Keratinocyte (primary cell): ENCODE data around the gene TNP2. TPM values are rescaled to one million over a fixed set of nuclear protein-coding genes. Genes with fewer than 3 reads are reported as not detected.

Experiments
- DNase-seq: peaks from one replicate; pipeline ENCODE4 v3.0.0-alpha.2; 2011; ENCODE audit warnings: low read depth, missing footprints, low spot score
- FAIRE-seq: peaks from 2 replicates; lab custom pipeline; 2011; peaks lifted over from hg19 to GRCh38; lab: Jason Lieb, UNC
- H2AFZ ChIP-seq: 2 replicates; pipeline ENCODE4 v1.6.0; 2012; ENCODE audit warnings: low read length, control low read depth, inconsistent platforms; ENCODE audit not compliant: control insufficient read depth
- H3K27ac ChIP-seq: 2 replicates; pipeline ENCODE4 v1.5.1; 2011; ENCODE audit warnings: low read length; ENCODE audit not compliant: control insufficient read depth, insufficient read depth
- H3K27me3 ChIP-seq: 3 replicates; pipeline ENCODE4 v1.6.0; 2011; ENCODE audit warnings: low read length; ENCODE audit not compliant: control insufficient read depth, insufficient read depth; ENCODE audit errors: extremely low read depth
- H3K36me3 ChIP-seq, 2 experiments: 2 replicates in 1 of 2; 3 replicates in 1 of 2; pipeline ENCODE4 v1.5.1; 2011; ENCODE audit warnings: low read length in 2 of 2, mild to moderate bottlenecking in 1 of 2; ENCODE audit not compliant: control insufficient read depth in 2 of 2, insufficient read depth in 2 of 2; ENCODE audit errors: extremely low read depth in 1 of 2
- H3K4me1 ChIP-seq: 3 replicates; pipeline ENCODE4 v1.5.1; 2011; ENCODE audit warnings: low read length; ENCODE audit not compliant: control insufficient read depth, insufficient read depth; ENCODE audit errors: extremely low read depth
- H3K4me2 ChIP-seq: 3 replicates; pipeline ENCODE4 v1.6.0; 2011; ENCODE audit warnings: low read depth, low read length; ENCODE audit not compliant: control insufficient read depth, insufficient read depth; ENCODE audit errors: extremely low read depth
- H3K4me3 ChIP-seq, 3 experiments: fragments of 200-600 bp in 1 of 3; sonication (generic) in 1 of 3; 2 replicates in 2 of 3; 3 replicates in 1 of 3; pipeline ENCODE4 v1.5.1; 2011 to 2016; ENCODE audit warnings: low read length in 3 of 3, mild to moderate bottlenecking in 3 of 3, control low read depth in 2 of 3, inconsistent platforms in 1 of 3, low read depth in 1 of 3, mixed read lengths in 1 of 3, mixed run types in 1 of 3, moderate library complexity in 1 of 3; ENCODE audit not compliant: control insufficient read depth in 2 of 3, insufficient read depth in 2 of 3; ENCODE audit errors: extremely low read depth in 1 of 3
- H3K79me2 ChIP-seq: 2 replicates; pipeline ENCODE4 v1.6.0; 2012; ENCODE audit warnings: low read length; ENCODE audit not compliant: control insufficient read depth, insufficient read depth
- H3K9ac ChIP-seq: 3 replicates; pipeline ENCODE4 v1.6.0; 2011; ENCODE audit warnings: low read length; ENCODE audit not compliant: control insufficient read depth, insufficient read depth; ENCODE audit errors: extremely low read depth
- H3K9me1 ChIP-seq: 3 replicates; pipeline ENCODE4 v1.6.0; 2011; ENCODE audit warnings: low read length; ENCODE audit not compliant: control insufficient read depth, insufficient read depth; ENCODE audit errors: extremely low read depth
- H3K9me3 ChIP-seq: 2 replicates; pipeline ENCODE4 v1.5.1; 2012; ENCODE audit warnings: low read depth, low read length; ENCODE audit not compliant: control insufficient read depth
- H4K20me1 ChIP-seq: 3 replicates; pipeline ENCODE4 v1.6.0; 2011; ENCODE audit warnings: low read length; ENCODE audit not compliant: control insufficient read depth, insufficient read depth; ENCODE audit errors: extremely low read depth
- CTCF ChIP-seq, 3 experiments: IDR thresholded peaks in 1 of 3; conservative IDR thresholded peaks in 1 of 3; optimal IDR thresholded peaks in 1 of 3; 2 replicates in 2 of 3; 3 replicates in 1 of 3; pipeline versions ENCODE3 to v1.5.1; 2011; ENCODE audit warnings: low read length in 3 of 3, mild to moderate bottlenecking in 3 of 3, moderate library complexity in 2 of 3, control low read depth in 1 of 3, inconsistent platforms in 1 of 3; ENCODE audit not compliant: insufficient read depth in 2 of 3; ENCODE audit errors: extremely low read depth in 1 of 3
- EZH2 ChIP-seq: IDR thresholded peaks from one replicate; pipeline ENCODE4 v1.6.1; 2012; ENCODE audit warnings: inconsistent platforms, mild to moderate bottlenecking, low read length, moderate library complexity
- dilution Hi-C: fragments of 300-500 bp; cut with MboI; formaldehyde crosslinking; loops from one replicate; pipeline ENCODE4 v1.7.0; 2020; ENCODE audit warnings: low sequenced_read_pairs; ENCODE audit not compliant: extremely low pct_ligation_motif_present
- polyA plus RNA-seq, 5 experiments: library from polyadenylated mRNA; depleted of rRNA in 3 of 5; stranded (reverse) in 3 of 5; stranded (forward) in 1 of 5; unstranded in 1 of 5; fragments of >200 nt; gene quantifications; 1 replicate in 1 of 5; 2 replicates in 3 of 5; 3 replicates in 1 of 5; pipeline versions ENCODE4 v1.2.1 to v1.2.3, GENCODE V29; 2011 to 2012; ENCODE audit warnings: missing spikeins in 2 of 5, low read depth in 1 of 5, low replicate concordance in 1 of 5

Gene TNP2
- polyA plus RNA-seq, 1 donor (not counting 4 experiments of a cell fraction or from before 2014, with no cell fraction given), result not detected

DNA sequence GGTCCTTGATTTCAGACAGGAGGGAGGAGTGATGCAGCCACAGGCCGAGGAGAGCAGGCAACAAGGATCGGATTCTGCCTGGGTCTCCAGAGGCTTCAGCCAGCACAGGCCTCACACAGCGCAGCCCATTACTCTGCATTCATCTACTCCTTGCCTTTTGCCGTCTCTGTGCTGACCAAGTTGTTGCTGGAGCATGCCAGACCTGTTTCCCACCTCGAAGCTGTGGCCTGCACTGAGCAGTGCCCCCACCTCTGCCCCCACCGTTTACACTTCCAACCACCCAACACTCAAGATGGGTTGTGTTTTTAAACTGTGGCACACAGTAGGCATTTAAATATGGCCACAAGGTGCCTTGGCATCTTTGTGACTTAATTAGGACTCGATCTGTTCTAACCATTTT, 5.8 kb upstream of the TNP2 start:
- Histone ChIP-seq H3K9ac (no peak overlapping the region), H3K79me2 (no peaks in the 10 kb centered on the region), H3K4me2 (no peak overlapping the region), H3K9me3 (no peaks in the 10 kb centered on the region), H3K9me1 (no peaks in the 10 kb centered on the region), H3K36me3 (no peaks in the 10 kb centered on the region), H3K27ac (no peak overlapping the region), H4K20me1 (no peaks in the 10 kb centered on the region), H2AFZ (no peak overlapping the region), H3K4me3 (no peak overlapping the region), H3K4me1 (peaks cover 5% of the 10 kb centered on the region), H3K27me3 (peaks cover 2% of the 10 kb centered on the region)
- DNase-seq, result no peak
- FAIRE-seq, result no peak
- dilution Hi-C loops, result no loop called here
- TF ChIP-seq CTCF (optimal IDR thresholded peaks at IDR 0.05 in 1 of 3, IDR thresholded peaks at IDR 0.05 in 1 of 3, conservative IDR thresholded peaks at IDR 0.05 in 1 of 3; ENCODE audit: extremely low read depth in 1 of 3, insufficient read depth in 2 of 3, low read length in 3 of 3) (no peak), EZH2 (no peak)

DNA sequence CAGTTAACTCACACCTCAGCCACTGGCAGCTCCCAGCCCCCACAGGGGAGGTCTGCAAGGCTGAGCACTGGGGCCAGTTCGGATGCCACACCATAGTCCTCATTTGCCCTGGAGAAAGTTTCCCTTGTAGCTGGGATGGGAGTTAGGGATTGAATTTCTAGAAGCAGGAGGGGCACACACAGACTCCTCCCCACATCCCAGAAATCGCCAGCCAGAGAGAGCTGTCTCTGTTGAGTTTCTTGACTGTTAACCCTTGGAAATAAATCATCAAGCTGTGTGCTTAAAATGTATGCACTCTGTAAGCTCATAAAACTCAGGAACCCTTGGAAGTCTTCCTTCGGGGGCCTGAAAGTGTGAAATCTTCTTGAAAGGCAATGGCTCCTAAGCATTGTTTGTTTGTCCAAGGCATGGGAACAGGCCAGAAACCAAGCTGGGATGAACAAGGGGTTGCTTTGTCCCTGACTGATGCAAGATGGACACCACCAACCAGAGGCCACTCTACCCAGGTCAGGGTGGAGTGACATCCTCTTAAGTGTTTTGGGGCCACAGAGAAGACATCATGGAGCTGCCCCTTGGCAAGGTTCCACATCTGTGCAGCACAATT, 4.7 kb upstream of the TNP2 start:
- Histone ChIP-seq H3K4me2 (no peak overlapping the region), H2AFZ (no peak overlapping the region), H3K4me1 (peaks cover 5% of the 10 kb centered on the region), H3K27ac (no peak overlapping the region), H3K9ac (no peak overlapping the region), H4K20me1 (no peaks in the 10 kb centered on the region), H3K79me2 (no peaks in the 10 kb centered on the region), H3K9me3 (no peaks in the 10 kb centered on the region), H3K9me1 (no peaks in the 10 kb centered on the region), H3K27me3 (no peaks in the 10 kb centered on the region), H3K4me3 (no peak overlapping the region), H3K36me3 (no peaks in the 10 kb centered on the region)
- TF ChIP-seq CTCF (optimal IDR thresholded peaks at IDR 0.05 in 1 of 3, IDR thresholded peaks at IDR 0.05 in 1 of 3, conservative IDR thresholded peaks at IDR 0.05 in 1 of 3; ENCODE audit: extremely low read depth in 1 of 3, insufficient read depth in 2 of 3, low read length in 3 of 3) (no peak), EZH2 (no peak)
- FAIRE-seq (no peak), DNase-seq (no peak)
- dilution Hi-C loops, result no loop called here
